AG08395 (cell line): ENCODE results near the gene ACTRT3.
"Not testable (repeated sequence)": the region's sequence is repeated elsewhere in the genome, so short reads cannot be mapped to it uniquely, and the experiment has no call there.

Source experiments
- DNase-seq: peaks from one replicate; pipeline ENCODE4 v3.0.0; 2012; ENCODE audit warnings: mixed read lengths, low spot score

Gene ACTRT3

DNA sequence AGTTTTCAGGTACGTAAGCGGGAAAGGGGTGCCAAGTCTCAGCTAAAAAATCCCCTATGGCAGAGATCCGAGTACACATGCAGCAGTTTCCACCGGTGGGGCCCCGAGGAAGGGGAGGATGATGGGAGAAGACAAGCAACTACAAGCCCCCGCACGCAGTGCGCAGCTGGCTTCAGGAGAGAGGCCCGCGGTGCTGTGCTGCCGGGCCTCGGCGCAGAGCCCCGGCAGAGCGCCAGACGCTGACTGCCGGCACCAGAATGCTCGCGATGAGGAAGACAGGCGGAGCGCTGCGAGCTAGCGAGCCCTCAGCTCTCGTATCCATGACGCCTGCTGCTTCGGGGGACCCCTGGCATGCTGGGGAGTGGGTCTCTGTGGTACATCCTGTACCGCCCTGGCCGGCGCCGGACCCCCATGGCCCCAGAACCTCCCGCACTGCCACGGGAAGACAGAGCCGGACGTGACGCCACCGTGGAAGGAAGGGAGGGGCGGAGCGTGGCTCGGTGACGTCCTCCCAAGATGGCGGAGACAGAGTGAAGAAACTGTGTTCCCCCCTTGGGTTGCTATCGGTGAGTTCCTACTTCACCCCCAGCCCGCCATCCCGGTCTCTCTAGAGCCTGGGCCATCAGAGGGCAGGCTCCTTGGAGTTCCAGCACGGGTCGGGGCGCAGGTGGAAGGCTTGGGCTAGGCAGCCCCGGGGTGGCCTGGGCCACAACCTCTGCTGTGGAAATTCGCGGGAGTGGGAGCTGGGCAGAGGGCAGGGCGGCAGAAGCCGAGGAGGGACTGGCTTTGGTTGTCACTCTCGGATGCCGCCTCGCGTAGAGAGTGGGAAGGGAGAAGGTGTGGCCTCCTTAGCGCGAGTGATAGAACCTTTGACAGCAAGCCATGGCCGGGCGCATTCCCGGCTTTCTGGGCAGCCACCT lies 3.8 kb upstream of the ACTRT3 start, which contains the start of gene MYNN:
Gene MYNN, plus strand, starts transcription at position 500 of the 920 bp plus-strand sequence. CDS start 900 bp downstream, outside the sequence.
- DNase-seq: peak; percentile 81

DNA sequence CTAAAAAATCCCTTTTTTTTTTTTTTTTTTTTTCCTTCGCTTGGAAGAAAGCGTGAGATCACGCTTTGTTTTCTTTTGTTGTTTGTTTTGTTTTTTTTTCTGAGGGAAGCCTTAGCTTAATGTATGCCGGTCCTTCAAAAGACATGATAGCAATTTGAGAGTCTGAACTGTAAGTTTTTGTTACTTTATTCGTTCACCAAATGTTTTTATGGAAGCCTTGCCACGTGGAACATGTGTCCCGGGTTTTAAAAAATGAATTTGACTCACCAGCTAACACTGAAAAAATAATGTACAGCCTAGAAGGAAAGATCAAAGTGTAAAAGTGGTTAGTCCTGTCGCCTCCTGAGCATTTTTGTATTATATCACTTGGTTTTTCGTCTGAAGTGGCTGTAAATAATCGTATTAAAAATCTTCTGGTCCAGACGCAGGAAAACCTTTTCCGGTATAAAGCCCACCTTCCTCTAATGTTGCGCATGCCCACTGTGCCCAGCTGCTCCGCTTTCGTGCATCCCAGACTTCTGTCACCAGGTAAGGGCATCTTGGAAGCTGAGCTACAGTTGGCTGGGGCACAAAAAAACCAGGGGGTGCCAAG lies 3.0 kb upstream of the ACTRT3 start:
- peak; percentile 63 for DNase-seq

DNA sequence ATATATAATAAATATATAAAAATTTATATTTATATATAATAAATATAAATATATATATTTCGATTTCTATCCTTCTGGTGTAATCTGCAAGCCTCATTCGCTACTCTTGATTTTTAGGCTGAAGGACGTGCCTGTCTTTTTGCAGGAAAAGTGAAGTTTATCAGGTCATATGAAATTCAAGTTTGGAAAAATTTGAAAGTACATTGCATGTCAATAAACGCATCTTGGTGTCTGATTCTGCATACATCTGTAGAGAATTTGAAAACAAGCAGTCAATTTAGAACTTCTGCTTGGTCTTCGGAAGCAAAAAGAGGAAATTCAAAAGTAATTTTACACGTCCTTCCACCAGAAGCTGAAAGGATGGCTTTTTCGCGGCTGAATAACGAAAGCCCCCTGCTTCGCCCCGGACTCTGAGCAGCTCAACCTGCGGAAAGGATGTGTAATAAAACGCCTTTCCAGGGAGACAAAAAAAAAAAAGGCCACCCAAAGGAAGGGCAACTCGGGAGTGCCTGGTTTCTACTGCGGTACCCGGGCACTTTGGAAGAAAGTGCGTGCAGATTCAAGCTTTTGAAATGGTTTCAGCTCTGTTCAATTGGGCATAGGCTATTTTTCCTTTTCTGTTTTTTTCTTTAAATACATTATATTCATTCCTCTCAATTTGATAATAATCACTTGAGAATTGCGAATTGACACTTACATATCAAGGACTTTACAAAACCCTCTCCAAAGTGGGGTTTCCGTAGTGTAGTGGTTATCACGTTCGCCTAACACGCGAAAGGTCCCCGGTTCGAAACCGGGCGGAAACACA lies 2.3 kb upstream of the ACTRT3 start:
- DNase-seq: peak; percentile 41

DNA sequence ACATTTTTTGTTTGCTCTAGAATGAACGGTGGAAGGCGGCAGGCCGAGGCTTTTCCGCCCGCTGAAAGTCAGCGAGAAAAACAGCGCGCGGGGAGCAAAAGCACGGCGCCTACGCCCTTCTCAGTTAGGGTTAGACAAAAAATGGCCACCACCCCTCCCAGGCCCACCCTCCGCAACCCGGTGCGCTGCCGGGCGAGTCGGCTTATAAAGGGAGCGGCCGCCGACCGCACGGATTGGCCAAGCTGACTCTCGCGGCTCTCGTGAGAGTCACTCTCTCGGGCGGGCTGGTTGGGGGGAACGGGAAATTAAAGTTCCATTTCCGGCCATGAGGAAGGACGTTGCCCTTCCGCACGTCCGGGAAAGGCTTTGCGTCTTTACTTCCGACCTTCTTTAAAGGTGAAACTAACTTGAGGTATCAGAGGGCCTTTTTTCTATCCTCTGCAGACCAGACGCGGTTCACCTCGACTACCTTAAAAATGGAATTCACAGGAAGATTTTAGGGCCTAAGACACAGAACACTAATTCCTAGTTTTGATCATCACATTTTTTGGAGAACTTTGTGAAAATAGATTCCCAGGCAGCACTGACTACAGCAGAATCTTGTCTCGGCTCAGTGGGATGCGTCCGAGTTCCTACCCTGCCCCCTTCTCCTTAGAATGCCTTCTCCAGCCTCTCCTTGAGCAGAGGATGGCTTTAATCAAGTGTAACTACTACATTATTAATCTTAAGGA lies 4.3 kb downstream of the ACTRT3 start, which contains the start of gene TERC:
Gene TERC, minus strand, starts transcription at position 179 of the 731 bp plus-strand sequence.
- DNase-seq: peak; percentile 89

DNA sequence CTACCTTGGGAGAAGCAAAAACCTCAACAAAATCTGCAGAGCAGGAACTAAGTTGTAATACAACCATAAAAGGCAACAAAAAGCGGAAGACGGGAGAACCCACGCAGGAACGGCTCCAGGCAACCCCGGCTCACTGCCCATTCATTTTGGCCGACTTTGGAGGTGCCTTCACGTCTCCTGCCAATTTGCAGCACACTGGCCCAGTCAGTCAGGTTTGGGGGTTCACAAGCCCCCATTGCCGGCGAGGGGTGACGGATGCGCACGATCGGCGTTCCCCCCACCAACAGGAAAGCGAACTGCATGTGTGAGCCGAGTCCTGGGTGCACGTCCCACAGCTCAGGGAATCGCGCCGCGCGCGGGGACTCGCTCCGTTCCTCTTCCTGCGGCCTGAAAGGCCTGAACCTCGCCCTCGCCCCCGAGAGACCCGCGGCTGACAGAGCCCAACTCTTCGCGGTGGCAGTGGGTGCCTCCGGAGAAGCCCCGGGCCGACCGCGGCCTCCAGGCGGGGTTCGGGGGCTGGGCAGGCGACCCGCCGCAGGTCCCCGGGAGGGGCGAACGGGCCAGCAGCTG lies 5.0 kb downstream of the ACTRT3 start:
- DNase-seq: peak; percentile 47

DNA sequence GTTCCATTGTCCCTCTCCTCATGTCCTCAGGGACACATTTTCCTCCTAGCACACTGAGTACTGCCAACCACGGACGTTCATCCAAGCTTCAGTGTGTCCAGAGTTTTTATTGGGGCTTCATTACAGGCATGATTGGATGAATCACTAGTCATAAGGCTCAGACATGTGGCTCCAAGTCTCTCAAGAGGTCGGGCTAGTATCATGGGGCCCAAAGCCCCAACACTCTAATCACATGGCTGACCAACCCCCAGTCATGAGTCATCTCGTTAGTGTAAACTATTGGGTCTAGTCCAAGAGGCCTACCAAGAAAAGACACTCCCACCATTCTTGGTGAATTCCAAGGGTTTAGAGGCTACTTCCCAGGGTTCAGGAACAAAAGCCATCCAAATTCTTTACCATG lies 8.9 kb downstream of the ACTRT3 start:
- no peak for DNase-seq

DNA sequence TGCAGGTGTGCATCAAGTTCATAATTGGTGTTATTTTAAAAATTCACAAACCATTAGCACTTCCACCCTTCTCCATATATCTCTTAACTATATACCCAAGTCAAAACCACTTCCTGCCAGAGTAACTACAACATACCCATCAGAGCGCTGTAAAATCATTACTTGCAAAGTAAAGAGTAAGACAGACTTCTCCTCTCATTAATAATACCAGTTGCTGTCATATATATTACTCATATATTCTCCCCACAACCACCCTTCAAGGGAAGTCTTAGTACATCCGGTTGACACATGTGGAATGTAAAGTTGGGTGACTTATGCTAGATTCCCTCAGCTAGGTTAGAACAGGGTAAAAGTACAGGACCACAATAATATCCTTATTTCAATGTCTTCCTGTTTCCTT lies 10.1 kb downstream of the ACTRT3 start:
- DNase-seq: no peak

DNA sequence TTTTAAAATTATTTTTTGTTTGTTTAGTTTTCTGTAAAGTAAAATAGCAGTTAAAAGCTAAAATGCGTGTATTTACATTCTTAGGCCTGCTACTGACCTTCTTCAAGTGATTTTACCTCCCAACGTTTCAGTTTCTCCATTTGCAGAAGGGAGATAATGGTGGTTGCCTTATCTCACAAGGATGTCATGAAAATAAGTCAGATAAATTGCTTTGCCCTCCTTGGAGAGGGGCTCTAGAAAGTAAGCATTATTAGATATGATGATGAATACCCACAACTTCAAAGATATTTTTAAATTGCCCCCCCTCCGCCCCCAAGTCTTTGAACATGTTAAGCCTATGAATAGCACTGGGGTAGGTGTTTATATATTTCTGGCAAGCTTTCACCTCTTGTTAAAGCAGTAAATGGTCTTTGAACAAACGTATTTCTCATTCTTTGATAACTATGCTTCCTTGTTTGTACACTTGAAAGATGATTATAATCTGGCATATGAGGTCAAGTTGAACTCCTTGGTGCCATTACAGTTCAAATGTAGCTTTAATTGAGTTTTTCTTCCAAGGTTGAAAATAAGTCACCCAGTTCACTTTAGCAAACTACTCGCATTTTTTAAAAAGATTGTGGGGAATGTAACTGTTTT lies 10.9 kb downstream of the ACTRT3 start:
- no peak for DNase-seq

DNA sequence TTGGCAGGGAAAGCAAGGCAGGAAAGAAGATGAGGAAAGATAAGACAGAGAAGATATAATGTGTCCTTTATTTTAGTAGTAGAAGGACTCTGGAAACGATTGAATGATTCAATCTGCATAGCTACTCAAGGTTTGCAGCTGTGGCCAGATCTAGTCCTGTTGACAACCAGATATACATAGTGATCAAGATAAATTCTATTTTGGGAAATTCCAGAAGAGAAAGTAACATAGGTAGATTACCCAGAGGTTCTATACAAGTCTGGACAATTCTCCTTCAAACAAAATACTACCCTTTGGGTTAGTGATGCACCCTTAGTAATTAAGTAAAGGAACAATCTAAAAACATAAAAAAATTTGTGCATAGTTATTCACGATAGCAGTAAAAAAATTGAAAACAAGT lies 13.9 kb downstream of the ACTRT3 start:
- no peak for DNase-seq

DNA sequence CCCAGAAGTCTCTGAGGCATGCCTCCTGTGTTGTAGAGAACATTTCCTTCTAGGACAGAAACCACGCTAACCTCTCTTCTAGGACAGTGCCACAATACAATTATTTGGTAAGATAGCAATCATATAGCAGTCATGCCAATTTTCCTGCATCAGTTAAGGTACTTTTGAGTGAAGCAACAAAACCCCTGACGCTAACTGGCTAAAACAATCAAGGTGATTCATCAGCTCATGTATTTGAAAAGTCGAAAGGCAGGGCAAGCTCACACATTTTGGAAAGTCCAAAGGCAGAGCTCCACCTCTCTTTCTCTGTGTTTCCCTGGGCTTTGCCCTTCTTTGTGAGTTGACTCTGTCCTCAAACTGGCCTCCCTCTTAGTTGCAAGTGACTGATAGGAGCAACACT lies 14.7 kb downstream of the ACTRT3 start:
- DNase-seq: no peak

DNA sequence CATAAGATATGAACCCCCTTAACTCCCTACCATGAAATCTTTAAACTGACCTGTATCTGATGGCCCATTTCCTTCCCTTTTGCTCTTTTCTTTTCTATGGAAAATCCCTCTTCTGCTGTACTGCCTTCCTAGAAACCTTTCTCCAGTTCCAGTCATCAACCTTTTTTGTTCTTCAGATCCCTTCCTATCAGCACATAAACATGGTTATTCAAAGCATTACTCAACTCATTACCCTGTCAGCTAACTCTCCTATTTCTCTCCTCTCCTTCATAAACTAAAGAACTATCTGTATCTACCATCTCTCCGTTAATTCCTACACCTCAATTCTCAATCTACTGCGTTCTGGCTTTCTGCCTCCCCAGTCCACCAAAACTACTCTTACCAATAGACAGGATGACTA lies 17.5 kb downstream of the ACTRT3 start:
- no peak for DNase-seq

DNA sequence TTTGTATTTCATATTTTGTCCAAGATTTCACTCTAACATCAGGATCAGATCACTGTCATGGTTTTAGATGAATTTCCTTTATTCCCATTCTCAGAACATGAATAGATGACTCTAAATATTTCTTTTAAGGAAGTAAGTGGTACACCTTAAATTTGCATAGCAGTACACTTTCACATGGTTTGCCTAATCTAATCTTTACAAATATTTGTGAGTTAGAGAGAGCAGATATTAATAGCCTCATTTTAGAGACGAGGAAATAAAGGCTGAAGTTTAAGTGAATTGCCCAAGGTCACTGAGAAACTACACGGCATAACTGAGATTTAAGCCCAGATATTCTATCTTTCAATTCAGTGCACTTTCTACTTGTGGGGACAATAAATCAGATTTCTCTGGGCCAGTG lies 18.7 kb downstream of the ACTRT3 start:
- no peak for DNase-seq

DNA sequence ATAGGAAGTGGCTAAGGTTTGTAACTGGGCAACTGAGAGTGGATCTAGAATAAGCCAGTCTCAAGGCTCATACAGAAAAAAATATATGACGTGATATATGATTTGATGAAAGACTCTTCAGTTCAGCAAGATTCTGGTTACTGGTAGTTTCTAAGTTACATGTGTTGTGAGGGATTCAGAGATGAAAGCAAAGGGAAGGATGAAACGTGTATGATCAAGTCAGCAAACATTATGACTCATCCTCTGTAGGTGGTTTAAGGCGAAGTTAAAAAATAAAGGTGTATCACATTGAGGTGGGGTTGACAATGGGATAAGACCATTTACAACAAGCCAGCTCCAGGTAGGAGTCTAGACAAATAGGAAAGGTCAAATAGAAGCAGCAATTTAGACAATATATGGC lies 20.7 kb downstream of the ACTRT3 start:
- no peak for DNase-seq

DNA sequence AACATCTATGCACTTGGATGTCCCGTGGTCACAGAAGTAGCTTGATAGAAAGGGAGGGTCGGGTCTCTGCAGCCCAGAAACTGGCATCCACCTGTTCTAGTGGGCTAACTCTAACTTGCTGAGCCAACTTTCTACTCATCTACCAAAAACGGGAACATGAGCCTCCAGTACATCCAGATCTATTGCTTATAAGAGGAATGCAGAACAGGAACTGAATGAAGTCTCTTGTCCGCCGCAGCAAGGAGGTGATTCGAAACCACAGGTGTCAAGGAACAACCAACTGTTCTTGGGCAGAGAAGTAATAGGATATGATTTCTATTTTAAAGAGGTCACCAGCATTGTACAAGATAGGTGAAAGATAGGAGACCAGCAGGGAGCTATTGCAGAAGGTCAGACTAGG lies 22.4 kb downstream of the ACTRT3 start:
- DNase-seq: no peak

DNA sequence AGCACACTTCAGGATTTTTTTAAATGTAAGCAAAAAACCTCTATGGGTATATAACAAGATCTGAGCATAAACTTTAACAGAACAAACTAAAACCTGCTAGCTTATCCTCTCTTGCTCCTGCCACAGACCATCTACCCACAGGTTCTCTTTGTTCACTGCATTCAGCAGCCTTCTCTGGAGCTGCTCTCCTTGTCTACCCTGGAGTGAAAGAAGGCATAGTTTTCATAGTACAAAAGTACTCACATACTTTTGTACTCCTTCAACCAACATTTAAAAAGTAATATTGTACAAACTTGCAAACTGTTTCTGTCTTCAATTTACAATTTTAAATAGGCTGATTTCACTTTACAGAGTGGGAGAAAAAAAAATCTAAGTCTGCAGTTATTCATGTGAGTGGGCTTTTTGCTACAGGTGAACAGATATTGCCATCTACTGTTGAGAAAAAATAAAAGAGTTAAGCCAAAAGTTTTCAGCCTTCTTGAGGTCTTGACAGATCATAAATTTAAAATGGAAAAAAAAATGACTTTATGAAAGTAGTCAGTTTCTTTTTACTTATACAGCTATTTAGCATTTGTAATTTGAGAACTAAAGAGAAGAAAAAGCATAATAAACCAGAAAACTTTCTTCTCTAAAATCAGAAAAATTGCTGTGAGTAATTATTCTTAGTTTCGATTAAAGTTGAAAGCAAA lies 24.9 kb downstream of the ACTRT3 start:
- no peak for DNase-seq

DNA sequence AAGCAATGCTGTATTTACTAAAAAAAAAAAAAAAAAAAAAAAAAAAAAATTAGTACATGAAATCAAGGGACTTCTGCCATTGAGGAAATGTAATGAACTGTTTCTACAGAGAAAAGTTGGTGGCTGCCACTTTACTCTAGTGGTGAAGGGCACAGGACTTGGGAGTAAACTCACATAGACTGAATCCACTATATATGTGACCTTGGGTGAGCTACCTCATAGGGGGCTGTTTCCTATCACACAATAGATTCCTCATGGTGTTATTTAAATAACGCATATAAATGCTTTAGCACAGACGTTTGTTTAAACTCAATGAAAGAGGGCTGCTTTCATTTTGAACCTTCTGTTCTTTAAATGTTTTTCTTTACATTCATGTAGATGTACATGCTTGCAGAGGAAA lies 30.3 kb downstream of the ACTRT3 start:
- DNase-seq: no peak

DNA sequence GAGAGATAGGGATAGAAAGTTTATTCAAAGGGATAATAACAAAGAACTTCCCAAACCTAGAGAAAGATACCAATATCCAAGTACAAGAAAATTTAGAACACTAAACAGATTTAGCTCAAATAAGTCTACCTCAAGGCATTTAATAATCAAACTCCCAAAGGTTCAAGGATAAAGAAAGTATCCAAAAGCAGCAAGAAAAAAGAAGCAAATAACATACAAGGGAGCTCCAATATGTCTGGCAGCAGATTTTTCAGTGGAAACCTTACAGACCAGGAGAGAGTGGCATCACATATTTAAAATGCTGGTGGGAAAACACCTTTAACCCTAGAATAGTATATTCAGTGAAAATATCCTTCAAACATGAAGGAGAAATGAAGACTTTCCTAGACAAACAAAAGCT lies 37.5 kb downstream of the ACTRT3 start:
- not testable (repeated sequence) for DNase-seq

DNA sequence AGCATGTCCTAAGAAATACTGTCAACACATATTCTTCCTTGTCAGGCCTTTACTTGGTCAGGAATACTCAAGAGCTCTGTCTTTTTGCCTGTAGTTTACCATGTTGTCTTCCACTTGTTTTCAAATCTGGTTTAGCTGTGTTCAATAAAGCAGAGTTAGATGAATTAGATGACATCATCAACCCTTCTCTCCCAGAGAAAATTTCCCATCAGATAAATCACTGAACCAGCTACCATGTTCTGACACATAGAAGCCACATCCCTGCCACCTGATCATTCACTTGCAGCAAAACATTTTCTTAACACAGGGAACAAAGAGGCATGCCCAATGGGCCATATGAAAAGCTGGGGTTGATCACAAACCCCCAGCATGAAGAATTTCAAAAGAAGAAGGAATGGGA lies 46.6 kb downstream of the ACTRT3 start:
- no peak for DNase-seq

DNA sequence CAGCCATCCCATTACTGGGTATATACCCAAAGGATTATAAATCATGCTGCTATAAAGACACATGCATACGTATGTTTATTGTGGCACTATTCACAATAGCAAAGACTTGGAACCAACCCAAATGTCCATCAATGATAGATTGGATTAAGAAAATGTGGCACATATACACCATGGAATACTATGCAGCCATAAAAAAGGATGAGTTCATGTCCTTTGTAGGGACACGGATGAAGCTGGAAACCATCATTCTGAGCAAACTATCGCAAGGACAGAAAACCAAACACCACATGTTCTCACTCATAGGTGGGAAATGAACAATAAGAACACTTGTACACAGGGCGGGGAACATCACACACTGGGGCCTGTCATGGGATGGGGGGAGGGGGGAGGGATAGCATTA lies 50.9 kb downstream of the ACTRT3 start:
- not testable (repeated sequence) for DNase-seq
